ENCODE measurements around the gene PCCA.

PCCA gene

DNA sequence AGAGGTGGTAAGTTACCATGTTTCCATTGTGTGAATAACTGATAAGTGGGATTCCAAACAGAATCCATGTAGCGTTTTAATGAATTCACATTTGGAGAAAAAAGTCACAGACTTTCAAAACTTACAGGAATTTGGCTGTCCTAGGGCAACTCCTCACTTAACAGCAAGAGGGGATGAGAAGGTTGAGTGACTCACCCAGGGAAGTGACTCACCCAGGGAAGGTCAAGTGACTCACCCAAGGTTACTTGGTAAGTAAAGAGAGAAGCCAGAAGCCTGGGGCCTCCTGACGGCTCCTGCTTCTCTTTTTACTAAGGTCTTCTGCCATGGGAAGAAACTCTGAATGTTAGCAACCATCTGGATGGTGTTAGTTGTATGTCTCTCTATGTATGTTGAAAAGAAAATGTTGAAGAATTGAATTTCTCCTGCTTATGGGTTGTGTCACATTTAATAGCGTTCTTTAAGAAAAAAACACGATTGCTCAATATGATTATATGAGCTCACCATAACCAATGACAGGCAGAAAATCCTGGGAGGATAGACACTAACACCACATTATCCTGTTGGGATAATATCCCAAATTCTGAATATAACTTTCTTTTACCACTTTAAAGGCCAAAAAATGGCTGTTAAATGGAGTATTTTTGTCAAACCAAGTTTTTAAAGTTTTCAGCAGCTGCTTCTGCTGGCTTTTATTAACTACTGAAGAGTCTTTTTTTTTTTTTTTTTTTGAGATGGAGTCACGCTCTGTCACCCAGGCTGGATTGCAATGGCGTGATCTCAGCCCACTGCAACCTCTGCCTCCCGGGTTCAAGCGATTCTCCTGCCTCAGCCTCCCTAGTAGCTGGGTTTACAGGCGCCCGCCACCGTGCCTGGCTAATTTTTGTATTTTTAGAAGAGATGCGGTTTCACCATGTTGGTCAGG, 304.1 kb downstream of the PCCA start:
- Histone ChIP-seq H4K8ac (ENCODE audit: low read depth, low read length) (no peak overlapping the region), H3K27me3 (ENCODE audit: insufficient read depth, low read length) (no peaks in the 10 kb centered on the region), H3K9me3 (ENCODE audit: insufficient read depth, low read depth, low read length) (no peaks in the 10 kb centered on the region), H2BK5ac (ENCODE audit: low read depth, low read length, poor library complexity) (peak overlapping the region; percentile 57), H4K12ac (ENCODE audit: low read depth, low read length) (peak overlapping the region; percentile 22), H3K4me1 (ENCODE audit: control insufficient read depth in 1 of 2, insufficient read depth in 2 of 2, low read length in 2 of 2) (peaks cover 2 to 4% of the 10 kb centered on the region in 2 experiments), H3K4ac (ENCODE audit: low read depth, low read length) (no peak overlapping the region), H3K4me3 (ENCODE audit: low read depth, low read length) (no peak overlapping the region), H3K36me3 (ENCODE audit: control insufficient read depth in 1 of 2, insufficient read depth in 2 of 2, low read length in 2 of 2) (no peaks in the 10 kb centered on the region), H3K23ac (ENCODE audit: low read length) (no peak overlapping the region), H2BK120ac (ENCODE audit: insufficient read depth, low read length, poor library complexity) (no peak overlapping the region), H2AFZ (ENCODE audit: insufficient read depth, low read length, poor library complexity) (no peak overlapping the region), H4K91ac (ENCODE audit: low read depth, low read length) (peak overlapping the region; percentile 87), H2BK12ac (ENCODE audit: low read length) (peak overlapping the region; percentile 76), H3K4me2 (ENCODE audit: low read length) (no peak overlapping the region), H3K79me2 (ENCODE audit: control insufficient read depth, insufficient read depth, low read length, poor library complexity) (no peaks in the 10 kb centered on the region), H3K14ac (ENCODE audit: low read length) (peak overlapping the region; percentile 12), H2AK5ac (ENCODE audit: low read length) (no peak overlapping the region), H3K27ac (ENCODE audit: low read depth, low read length) (peak overlapping the region; percentile 79), H3K9ac (ENCODE audit: low read length) (no peak overlapping the region), H3K79me1 (ENCODE audit: low read length) (peaks cover 6% of the 10 kb centered on the region), H3K18ac (ENCODE audit: low read length) (no peak overlapping the region)
- WGBS (ENCODE audit: extremely low coverage, insufficient coverage, insufficient read length): no CpG with 5 or more reads among the region's 12 CpGs
- DNase-seq: peak; percentile 86

DNA sequence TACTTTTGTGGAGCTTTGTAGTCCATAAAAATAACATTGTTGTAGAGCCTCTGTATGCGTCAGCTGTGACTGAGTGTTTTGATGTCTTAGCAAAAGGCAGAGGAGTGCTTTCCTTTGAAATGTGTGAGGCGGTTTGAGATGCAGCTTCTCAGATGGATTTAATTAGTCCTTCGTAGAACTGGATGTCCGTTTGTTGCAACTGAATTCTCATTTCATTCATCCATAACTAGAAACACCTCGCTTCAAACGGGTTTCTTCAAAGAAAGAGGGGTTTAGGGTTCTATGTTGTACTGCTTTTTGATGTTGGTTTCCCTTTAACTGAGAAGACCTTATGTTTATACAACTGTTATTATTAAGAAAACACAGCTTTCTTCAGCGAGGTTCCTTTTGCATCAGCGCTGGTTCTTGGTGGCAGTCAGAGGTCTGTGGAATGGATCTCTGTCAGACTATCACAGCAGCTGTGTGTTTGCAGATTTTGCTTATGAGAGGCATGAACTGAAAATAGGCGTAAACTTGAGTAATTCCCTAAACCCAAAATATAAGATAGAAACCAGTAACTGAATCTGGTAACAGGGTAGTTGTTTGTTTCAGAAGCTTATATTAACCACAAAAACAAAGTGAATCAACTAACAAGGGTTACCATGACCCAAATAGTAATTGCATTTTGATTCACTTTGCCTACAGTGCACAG, 305.3 kb downstream of the PCCA start:
- H3K9ac ChIP-seq (ENCODE audit: low read length): no peak overlapping the region
- WGBS (ENCODE audit: extremely low coverage, insufficient coverage, insufficient read length): no CpG with 5 or more reads among the region's 9 CpGs
- H2AFZ ChIP-seq (ENCODE audit: insufficient read depth, low read length, poor library complexity): no peak overlapping the region
- H4K12ac ChIP-seq (ENCODE audit: low read depth, low read length): no peak overlapping the region
- H3K4me2 ChIP-seq (ENCODE audit: low read length): no peak overlapping the region
- no peak overlapping the region for H3K23ac ChIP-seq (ENCODE audit: low read length)
- H3K27me3 ChIP-seq (ENCODE audit: insufficient read depth, low read length): no peaks in the 10 kb centered on the region
- no peak overlapping the region for H4K91ac ChIP-seq (ENCODE audit: low read depth, low read length)
- H3K4me3 ChIP-seq (ENCODE audit: low read depth, low read length): no peak overlapping the region
- no peak overlapping the region for H2BK12ac ChIP-seq (ENCODE audit: low read length)
- DNase-seq: no peak
- peaks cover 6% of the 10 kb centered on the region for H3K79me1 ChIP-seq (ENCODE audit: low read length)
- no peaks in the 10 kb centered on the region for H3K9me3 ChIP-seq (ENCODE audit: insufficient read depth, low read depth, low read length)
- H3K79me2 ChIP-seq (ENCODE audit: control insufficient read depth, insufficient read depth, low read length, poor library complexity): no peaks in the 10 kb centered on the region
- no peak overlapping the region for H3K4ac ChIP-seq (ENCODE audit: low read depth, low read length)
- H3K14ac ChIP-seq (ENCODE audit: low read length): no peak overlapping the region
- no peak overlapping the region for H2AK5ac ChIP-seq (ENCODE audit: low read length)
- no peak overlapping the region for H2BK5ac ChIP-seq (ENCODE audit: low read depth, low read length, poor library complexity)
- H3K18ac ChIP-seq (ENCODE audit: low read length): no peak overlapping the region
- peaks cover 2 to 4% of the 10 kb centered on the region in 2 experiments for H3K4me1 ChIP-seq (ENCODE audit: control insufficient read depth in 1 of 2, insufficient read depth in 2 of 2, low read length in 2 of 2)
- H3K27ac ChIP-seq (ENCODE audit: low read depth, low read length): no peak overlapping the region
- no peak overlapping the region for H2BK120ac ChIP-seq (ENCODE audit: insufficient read depth, low read length, poor library complexity)
- H3K36me3 ChIP-seq (ENCODE audit: control insufficient read depth in 1 of 2, insufficient read depth in 2 of 2, low read length in 2 of 2): no peaks in the 10 kb centered on the region
- H4K8ac ChIP-seq (ENCODE audit: low read depth, low read length): no peak overlapping the region

GRCh38 chr13:100395698-100396373, 306.9 kb downstream of the PCCA start:
- H4K12ac ChIP-seq (ENCODE audit: low read depth, low read length): no peak overlapping the region
- no peak overlapping the region for H2AFZ ChIP-seq (ENCODE audit: insufficient read depth, low read length, poor library complexity)

GRCh38 chr13:100396776-100397175, 307.9 kb downstream of the PCCA start:
- no CpG with 5 or more reads among the region's 6 CpGs for WGBS (ENCODE audit: extremely low coverage, insufficient coverage, insufficient read length)

More at GRCh38 chr13:100395698-100396373, 306.9 kb downstream of the PCCA start:
- no CpG with 5 or more reads among the region's 4 CpGs for WGBS (ENCODE audit: extremely low coverage, insufficient coverage, insufficient read length)
- no peaks in the 10 kb centered on the region for H3K27me3 ChIP-seq (ENCODE audit: insufficient read depth, low read length)
- H3K4me2 ChIP-seq (ENCODE audit: low read length): no peak overlapping the region
- no peak overlapping the region for H3K4ac ChIP-seq (ENCODE audit: low read depth, low read length)
- no peak overlapping the region for H3K18ac ChIP-seq (ENCODE audit: low read length)
- no peak overlapping the region for H2BK5ac ChIP-seq (ENCODE audit: low read depth, low read length, poor library complexity)
- no peaks in the 10 kb centered on the region for H3K36me3 ChIP-seq (ENCODE audit: control insufficient read depth in 1 of 2, insufficient read depth in 2 of 2, low read length in 2 of 2)
- no peak overlapping the region for H4K8ac ChIP-seq (ENCODE audit: low read depth, low read length)
- H2AK5ac ChIP-seq (ENCODE audit: low read length): no peak overlapping the region
- no peak overlapping the region for H3K23ac ChIP-seq (ENCODE audit: low read length)
- no peak overlapping the region for H3K27ac ChIP-seq (ENCODE audit: low read depth, low read length)
- peaks cover 2 to 4% of the 10 kb centered on the region in 2 experiments for H3K4me1 ChIP-seq (ENCODE audit: control insufficient read depth in 1 of 2, insufficient read depth in 2 of 2, low read length in 2 of 2)
- peaks cover 6% of the 10 kb centered on the region for H3K79me1 ChIP-seq (ENCODE audit: low read length)
- no peak overlapping the region for H3K14ac ChIP-seq (ENCODE audit: low read length)
- no peak overlapping the region for H3K9ac ChIP-seq (ENCODE audit: low read length)
- H3K79me2 ChIP-seq (ENCODE audit: control insufficient read depth, insufficient read depth, low read length, poor library complexity): no peaks in the 10 kb centered on the region
- no peak for DNase-seq
- no peaks in the 10 kb centered on the region for H3K9me3 ChIP-seq (ENCODE audit: insufficient read depth, low read depth, low read length)
- H2BK120ac ChIP-seq (ENCODE audit: insufficient read depth, low read length, poor library complexity): no peak overlapping the region
- no peak overlapping the region for H2BK12ac ChIP-seq (ENCODE audit: low read length)
- H3K4me3 ChIP-seq (ENCODE audit: low read depth, low read length): no peak overlapping the region
- no peak overlapping the region for H4K91ac ChIP-seq (ENCODE audit: low read depth, low read length)

More at GRCh38 chr13:100396776-100397175, 307.9 kb downstream of the PCCA start:
- Histone ChIP-seq H3K27me3 (ENCODE audit: insufficient read depth, low read length) (no peaks in the 10 kb centered on the region), H2BK12ac (ENCODE audit: low read length) (no peak overlapping the region), H2AFZ (ENCODE audit: insufficient read depth, low read length, poor library complexity) (no peak overlapping the region), H3K9ac (ENCODE audit: low read length) (no peak overlapping the region), H4K91ac (ENCODE audit: low read depth, low read length) (no peak overlapping the region), H3K4me3 (ENCODE audit: low read depth, low read length) (no peak overlapping the region), H3K23ac (ENCODE audit: low read length) (no peak overlapping the region), H3K14ac (ENCODE audit: low read length) (no peak overlapping the region), H3K79me2 (ENCODE audit: control insufficient read depth, insufficient read depth, low read length, poor library complexity) (no peaks in the 10 kb centered on the region), H3K4ac (ENCODE audit: low read depth, low read length) (no peak overlapping the region), H2AK5ac (ENCODE audit: low read length) (no peak overlapping the region), H4K8ac (ENCODE audit: low read depth, low read length) (no peak overlapping the region), H2BK5ac (ENCODE audit: low read depth, low read length, poor library complexity) (no peak overlapping the region), H3K79me1 (ENCODE audit: low read length) (peaks cover 6% of the 10 kb centered on the region), H3K4me2 (ENCODE audit: low read length) (no peak overlapping the region), H3K4me1 (ENCODE audit: control insufficient read depth in 1 of 2, insufficient read depth in 2 of 2, low read length in 2 of 2) (peaks cover 2 to 4% of the 10 kb centered on the region in 2 experiments), H3K27ac (ENCODE audit: low read depth, low read length) (no peak overlapping the region), H3K18ac (ENCODE audit: low read length) (no peak overlapping the region), H3K36me3 (ENCODE audit: control insufficient read depth in 1 of 2, insufficient read depth in 2 of 2, low read length in 2 of 2) (no peaks in the 10 kb centered on the region), H2BK120ac (ENCODE audit: insufficient read depth, low read length, poor library complexity) (no peak overlapping the region), H4K12ac (ENCODE audit: low read depth, low read length) (no peak overlapping the region), H3K9me3 (ENCODE audit: insufficient read depth, low read depth, low read length) (no peaks in the 10 kb centered on the region)
- no peak for DNase-seq
